Activated T-helper 9 cell treated with anti-CD3 and anti-CD28 coated beads, Interleukin-2, amount 50 U/mL, for 16 hours (primary cell): Measurements from ENCODE around the gene GNG13.
"Not testable (repeated sequence)": the region's sequence is repeated elsewhere in the genome, so short reads cannot be mapped to it uniquely, and the experiment has no call there.

Source experiments
- DNase-seq: peaks from one replicate; pipeline ENCODE4 v3.0.0-alpha.2; 2020; ENCODE audit warnings: low read depth

The GNG13 gene

DNA sequence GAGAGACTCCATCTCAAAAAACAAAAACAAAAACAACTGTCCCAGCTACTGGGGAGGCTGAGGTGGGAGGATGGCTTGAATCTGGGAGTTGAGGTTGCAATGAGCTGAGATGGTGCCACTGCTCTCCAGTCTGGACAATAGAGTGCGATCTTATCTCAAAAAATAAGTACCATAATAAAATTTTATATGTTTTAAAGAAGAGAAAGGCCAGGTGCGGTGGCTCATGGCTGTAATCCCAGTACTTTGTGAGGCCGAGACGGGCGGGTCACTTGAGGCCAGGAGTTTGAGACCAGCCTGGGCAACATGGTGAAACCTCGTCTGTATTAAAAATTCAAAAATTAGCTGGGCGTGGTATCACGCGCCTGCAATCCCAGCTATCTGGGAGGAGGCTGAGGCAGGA, 23.7 kb downstream of the GNG13 start:
- no peak for DNase-seq

DNA sequence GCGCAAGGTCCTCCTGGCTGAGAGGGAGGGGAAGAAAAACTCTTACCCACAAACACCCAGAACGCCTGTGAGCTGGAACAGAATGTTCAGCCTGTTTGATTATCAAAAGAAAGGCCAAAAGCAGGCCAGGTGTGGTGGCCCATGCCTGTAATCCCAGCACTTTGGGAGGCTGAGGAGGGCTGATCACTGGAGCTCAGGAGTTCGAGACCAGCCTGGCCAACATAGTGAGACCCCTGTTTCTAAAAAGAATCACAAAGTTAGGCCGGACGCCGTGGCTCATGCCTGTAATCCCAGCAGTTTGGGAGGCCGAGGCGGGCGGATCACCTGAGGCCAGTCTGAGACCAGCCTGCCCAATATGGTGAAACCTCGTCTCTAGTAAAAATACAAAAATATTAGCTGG, 24.2 kb downstream of the GNG13 start:
- not testable (repeated sequence) for DNase-seq

DNA sequence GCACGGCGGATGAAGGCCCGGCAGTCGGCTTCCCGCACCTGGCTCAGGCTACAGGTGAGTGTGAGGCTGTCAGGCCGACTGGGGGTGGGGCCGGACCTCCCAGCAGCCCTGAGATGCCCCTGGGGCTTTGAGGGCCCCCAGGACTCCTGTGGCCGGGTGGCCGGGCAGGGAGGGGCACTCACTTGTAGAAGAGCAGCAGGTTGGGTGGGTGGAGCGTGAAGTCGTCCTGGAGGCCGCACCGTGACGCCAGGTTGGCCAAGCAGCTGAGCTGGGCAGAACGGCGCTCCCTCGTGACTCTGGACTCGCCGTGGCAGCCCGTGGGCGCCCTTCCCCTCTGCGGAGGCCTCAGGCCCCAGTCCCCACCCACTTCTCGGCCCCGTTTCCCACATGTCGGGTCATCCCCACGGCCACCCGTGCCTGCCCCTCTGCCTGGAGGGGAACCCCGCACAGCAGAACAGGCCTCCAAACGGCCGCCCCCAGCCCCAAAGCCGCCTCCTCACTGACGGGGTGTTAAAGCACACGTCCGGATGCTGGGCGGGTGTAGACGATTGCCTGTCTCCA, 25.2 kb downstream of the GNG13 start:
- DNase-seq = no peak

DNA sequence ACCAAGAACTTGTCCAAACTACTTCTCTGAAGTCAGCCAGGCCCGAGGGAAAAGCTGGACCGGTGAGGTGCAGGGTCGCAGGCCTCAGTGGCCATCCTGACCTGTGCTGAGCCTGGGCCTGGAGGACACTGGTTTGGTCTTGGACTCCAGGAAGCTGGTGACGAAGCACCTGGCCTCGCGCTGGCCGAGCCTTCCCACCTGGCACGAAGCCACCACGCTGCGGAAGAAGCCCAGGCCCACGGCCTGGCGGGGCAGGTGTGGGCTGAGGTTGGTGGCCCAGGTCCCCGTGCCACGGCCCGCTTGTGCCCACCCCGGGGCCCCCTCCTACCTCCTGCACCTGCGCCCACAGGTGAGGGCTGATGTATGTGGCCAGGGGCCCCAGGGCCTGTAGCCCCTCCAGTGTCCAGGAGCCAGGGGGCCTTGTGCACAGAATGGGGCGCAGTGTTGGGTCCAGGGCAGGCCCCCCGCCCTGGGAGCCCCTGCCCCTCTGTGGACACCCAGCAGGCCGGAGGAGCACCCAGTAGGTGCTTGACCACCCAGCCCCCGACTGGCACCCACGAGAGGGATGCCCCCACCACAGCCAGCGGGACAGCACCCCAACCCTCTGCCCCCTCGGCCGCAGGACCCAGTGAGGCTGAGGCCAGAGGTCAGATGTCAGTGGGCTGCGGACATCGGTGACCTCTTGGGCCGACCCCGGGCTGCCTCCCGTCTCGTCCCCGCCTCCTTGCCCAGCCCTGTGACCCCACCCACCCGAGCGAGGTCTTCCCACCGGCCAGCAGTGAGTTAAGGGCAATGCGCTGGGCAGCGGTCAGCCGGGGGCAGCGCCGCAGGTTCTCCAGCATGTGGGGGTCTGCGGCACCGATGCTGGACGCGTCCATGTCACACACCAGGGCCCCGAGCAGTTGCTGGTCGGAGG, 26.2 kb downstream of the GNG13 start:
- no peak for DNase-seq

DNA sequence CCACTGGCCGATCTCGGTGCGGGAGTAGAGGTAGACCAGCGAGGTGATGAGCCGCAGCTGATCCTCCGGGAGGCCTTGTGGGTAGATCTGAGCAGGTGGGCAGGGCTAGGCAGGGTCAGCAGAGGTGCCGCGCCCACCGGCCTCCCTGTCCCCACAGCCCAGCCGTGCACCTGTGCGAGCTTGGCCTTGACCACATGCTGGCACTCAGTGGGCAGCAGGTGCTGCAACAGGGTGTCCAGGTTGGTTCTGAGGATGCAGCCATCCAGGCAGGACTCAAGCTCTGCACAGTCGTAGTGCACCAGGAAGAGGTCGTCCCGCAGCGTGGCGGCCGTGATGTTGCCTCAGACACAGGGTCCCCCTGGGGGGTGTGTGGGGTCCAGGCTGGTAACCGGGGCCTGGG, 27.6 kb downstream of the GNG13 start:
- no peak for DNase-seq

DNA sequence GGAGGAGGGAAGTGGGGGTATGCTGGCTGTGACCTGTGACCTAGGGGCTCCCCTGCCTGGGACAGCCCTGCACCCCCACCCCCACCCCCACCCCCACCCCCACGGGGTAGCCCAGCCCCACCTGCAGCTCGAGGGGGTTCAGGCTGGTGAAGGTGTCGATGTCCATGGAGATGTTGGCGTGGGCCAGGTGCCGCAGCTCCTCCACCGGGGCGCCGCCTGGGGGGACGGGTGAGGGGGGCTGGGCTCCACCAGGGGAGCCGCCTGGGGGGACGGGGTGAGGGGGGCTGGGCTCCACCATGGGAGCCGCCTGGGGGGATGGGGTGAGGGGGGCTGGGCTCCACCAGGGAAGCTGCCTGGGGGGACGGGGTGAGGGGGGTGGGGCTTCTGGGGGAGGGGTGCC, 30.1 kb downstream of the GNG13 start:
- DNase-seq = no peak

DNA sequence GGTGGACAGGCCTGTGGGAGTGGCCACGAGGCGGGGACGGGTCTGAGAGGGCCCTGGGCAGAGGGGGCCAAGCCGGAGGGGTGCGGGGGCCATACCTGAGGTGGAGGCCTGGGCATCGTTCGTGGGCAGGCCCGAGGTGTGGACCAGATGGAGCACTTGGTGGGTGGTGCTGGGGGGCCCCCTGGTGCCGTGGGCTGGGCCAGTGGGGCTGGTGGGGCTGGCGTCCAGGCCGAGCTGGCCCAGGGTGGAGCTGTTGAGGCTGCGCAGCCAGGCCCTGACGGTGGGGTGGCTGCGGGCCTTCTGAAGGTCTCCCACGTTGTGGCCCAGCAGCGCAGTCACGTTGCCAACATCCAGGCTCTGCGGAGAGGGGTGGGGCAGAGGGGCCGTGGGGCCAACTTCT, 30.6 kb downstream of the GNG13 start:
- DNase-seq = no peak

DNA sequence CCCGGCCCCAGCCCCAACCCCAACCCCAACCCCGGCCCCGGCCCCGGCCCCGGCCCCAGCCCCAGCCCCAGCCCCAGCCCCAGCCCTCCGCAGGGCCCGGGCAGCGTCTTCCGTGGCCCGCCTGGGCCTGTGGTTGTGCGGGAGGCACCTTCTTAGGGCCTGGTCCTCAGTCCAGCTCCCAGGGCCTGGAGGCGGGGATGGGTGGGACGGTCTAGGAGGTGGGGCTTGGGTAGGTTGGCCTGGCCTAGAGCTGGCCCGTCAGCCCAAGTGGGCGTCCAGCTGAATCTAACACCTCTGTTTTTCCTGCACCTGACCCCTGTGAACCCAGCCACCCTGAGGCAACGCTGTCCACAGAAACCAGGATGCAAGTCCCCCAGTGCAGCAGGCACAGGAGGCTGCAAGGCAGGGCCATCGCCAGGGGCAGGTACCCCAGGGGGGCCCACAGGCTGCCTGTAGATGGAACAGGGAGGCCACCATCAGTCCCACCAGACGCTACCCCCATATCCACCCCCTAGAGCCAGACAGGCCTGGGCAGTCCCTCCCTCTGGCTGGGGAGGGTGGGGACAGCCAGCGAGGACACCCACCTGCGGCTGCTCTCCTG, 31.2 kb downstream of the GNG13 start:
- no peak for DNase-seq

DNA sequence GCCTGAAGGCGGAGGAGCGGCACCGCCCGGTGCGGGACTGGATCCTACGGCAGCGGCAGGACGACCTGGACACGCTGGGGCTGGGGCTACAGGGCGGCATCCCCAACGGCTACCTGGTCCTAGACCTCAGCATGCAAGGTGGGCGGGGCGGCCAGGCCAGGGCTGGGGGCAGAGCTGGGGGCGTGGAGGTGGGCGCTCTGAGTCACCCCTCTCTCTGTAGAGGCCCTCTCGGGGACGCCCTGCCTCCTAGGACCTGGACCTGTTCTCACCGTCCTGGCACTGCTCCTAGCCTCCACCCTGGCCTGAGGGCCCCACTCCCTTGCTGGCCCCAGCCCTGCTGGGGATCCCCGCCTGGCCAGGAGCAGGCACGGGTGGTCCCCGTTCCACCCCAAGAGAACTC, 32.1 kb downstream of the GNG13 start:
- no peak for DNase-seq

DNA sequence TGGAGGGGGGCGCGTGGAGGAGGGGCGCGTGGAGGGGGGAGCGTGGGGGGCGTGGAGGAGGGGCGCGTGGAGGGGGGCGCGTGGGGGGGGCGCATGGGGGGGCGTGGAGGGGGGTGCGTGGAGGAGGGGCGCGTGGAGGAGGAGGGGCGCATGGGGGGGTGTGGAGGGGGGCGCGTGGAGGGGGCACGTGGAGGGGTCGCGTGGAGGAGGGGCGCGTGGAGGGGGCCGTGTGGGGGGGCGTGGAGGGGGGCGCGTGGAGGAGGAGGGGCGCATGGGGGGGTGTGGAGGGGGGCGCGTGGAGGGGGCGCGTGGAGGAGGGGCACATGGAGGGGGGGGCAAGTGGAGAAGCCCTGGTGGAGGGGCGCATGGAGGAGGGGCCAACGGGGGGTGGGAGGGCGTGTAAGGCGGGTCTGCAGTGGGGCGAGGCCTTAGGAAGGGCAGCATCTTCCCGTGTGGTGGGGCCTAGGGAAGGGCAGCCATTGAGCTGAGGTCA, 32.7 kb downstream of the GNG13 start:
- no peak for DNase-seq

DNA sequence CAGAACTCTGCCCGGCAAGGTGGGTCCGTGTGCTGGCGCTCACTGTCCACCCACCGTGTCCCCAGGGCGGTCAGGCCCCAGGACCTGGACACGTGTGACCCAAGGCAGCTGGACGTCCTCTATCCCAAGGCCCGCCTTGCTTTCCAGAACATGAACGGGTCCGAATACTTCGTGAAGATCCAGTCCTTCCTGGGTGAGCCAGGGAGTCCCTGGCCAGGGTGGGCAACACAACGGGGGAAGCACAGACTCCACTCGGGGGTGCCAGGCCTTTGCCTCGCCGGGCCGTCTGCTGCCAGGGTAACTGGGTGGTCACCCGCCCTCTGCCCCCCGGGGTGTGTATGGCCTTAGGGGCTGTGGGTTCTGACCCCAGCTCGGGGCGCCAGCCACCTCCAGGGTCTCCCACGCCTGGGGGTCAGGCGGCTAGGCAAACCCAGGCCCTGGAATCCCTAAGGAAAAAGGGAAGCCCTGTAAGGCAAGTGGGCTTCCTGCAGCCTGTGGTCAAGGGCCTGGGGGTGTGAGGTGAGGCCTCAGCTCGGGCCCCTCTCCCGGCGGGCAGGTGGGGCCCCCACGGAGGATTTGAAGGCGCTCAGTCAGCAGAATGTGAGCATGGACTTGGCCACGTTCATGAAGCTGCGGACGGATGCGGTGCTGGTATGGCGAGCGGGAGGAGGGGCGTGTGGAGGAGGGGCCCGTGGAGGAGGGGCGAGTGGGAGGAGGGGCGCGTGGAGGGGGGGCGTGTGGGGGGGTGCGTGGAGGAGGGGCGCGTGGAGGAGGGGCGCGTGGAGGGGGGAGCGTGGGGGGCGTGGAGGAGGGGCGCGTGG, 33.5 kb downstream of the GNG13 start:
- no peak for DNase-seq

DNA sequence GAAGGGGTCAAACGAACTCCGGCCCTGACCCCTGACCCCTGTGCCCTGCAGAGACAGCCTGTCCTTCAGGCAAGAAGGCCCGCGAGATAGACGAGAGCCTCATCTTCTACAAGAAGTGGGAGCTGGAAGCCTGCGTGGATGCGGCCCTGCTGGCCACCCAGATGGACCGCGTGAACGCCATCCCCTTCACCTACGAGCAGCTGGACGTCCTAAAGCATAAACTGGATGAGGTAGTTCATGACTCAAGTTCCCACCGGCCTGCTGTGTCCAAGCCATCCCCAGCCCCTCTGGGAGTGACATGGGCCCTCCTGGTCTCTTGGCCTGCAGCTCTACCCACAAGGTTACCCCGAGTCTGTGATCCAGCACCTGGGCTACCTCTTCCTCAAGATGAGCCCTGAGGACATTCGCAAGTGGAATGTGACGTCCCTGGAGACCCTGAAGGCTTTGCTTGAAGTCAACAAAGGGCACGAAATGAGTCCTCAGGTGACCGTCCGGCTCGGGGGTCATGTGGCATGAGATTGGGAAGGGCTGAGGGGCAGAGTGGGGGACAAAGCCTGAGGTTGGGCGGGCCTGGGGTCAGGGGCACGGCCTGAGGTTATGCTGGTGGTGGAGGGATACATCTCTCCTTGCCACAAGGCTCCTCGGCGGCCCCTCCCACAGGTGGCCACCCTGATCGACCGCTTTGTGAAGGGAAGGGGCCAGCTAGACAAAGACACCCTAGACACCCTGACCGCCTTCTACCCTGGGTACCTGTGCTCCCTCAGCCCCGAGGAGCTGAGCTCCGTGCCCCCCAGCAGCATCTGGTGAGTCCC, 34.3 kb downstream of the GNG13 start:
- DNase-seq = no peak

DNA sequence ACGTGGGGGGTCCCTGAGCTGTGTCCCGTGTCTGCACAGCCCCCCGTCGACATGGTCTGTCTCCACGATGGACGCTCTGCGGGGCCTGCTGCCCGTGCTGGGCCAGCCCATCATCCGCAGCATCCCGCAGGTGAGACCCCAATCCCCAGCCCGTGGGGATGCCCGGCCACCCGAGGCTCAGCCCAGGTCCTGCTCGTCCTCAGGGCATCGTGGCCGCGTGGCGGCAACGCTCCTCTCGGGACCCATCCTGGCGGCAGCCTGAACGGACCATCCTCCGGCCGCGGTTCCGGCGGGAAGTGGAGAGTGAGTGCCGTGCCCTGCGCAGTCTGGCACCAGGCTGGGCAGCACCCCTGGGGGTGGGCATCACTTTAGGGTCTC, 35.1 kb downstream of the GNG13 start:
- no peak for DNase-seq

DNA sequence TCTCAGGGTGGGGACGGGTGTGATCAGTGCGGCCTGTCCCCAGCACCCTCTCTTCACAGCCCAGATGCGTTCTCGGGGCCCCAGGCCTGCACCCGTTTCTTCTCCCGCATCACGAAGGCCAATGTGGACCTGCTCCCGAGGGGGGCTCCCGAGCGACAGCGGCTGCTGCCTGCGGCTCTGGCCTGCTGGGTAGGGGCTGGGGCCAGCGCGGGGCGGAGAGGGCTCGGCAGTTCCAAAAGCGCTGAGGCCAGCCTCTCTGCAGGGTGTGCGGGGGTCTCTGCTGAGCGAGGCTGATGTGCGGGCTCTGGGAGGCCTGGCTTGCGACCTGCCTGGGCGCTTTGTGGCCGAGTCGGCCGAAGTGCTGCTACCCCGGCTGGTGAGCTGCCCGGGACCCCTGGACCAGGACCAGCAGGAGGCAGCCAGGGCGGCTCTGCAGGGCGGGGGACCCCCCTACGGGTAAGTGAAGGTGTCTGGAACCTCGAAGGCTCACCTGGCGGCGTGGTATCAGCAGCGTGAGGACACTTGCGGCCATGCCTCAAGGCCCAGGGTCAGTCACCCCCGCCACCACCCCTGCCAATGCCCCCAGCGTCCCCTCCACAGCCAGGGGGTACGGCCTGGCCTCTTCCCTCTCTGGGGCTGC, 35.6 kb downstream of the GNG13 start:
- no peak for DNase-seq

DNA sequence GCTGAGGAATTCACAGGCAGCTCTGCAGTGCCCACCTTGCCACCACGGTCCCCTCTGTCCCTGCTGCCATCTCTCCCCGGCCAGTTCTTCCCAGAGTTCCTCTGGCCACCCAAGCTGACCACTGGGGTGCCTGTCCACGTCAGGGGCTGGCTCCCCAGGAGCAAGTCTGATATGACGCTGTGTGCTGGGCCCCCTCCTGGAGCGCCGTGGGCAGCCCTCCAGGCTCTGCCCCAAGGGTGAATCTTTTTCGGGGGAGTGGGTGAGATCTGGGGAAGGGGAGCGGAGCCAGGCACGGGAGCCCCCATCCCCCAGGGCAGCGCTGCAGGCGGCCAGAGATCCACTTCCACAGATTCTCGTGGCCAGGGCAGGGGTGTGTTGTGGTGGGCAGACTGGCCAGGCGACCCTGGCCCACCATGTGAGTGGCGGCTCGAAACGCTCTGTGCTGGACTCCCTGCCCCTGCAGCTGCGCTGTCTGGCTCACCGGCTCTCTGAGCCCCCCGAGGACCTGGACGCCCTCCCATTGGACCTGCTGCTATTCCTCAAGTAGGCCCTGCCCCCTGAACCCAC, 36.3 kb downstream of the GNG13 start:
- DNase-seq = no peak

DNA sequence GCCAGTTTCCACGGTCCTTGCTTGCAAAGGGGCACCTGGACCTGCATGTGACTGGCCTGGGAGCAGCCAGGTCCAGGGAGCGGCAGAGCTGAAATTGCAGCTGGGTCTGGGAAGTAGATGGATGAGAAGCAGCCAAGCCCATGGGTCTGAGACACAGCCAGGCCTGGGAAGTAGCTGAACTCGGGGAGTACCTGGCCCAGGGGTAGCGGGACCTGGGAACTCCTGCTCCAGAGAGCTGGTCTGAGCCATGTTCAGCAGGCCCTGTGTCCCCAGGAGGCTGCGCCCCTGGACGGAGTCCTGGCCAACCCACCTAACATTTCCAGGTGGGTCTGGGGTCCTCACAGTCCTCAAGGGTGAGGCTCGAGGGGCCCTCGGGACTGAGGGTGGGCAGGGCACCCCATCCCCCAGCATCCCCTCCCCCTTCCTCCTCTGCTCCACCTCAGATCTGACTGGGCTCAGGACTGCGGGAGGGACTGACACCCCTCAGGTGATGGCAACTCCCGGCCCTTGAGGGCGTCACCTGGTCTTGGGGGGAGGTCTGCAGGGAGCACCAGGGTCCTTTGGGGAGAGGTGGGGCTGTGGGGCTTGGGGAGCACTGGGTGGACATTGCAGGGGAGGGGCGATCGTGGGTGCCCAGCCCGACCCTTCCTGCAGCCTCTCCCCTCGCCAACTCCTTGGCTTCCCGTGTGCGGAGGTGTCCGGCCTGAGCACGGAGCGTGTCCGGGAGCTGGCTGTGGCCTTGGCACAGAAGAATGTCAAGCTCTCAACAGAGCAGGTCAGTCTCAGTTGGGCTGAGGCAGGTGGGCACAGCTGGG, 37.0 kb downstream of the GNG13 start:
- no peak for DNase-seq

DNA sequence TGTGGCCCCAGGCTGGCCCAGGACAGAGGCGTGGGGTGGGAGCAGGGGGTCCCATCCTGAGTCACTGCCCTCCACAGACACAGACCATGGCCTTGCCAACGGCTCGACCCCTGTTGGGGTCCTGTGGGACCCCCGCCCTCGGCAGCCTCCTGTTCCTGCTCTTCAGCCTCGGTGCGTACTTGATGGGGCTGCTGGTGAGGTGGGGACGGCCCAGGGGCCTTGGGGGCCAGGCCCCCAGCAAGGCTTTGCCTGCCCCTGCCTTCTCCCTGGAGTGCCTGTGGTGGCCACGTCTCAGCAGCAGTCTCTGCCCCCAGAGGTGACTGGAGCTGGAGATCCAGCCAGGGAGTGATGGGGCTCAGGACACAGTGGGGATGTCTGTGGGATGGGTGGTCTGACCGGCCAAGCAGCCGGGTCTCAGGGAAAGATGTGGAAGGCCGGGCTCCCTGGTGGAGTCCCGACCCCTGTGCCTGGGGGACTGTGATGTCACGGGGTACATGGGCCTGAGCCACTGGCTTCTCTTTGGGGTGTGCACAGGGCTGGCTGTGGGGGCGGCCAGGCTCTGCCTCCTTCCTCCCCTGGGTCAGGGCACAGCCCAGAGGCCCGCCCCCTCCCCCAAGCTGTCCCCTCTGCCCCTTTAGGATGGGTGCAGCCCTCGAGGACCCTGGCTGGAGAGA, 37.8 kb downstream of the GNG13 start:
- DNase-seq = no peak

DNA sequence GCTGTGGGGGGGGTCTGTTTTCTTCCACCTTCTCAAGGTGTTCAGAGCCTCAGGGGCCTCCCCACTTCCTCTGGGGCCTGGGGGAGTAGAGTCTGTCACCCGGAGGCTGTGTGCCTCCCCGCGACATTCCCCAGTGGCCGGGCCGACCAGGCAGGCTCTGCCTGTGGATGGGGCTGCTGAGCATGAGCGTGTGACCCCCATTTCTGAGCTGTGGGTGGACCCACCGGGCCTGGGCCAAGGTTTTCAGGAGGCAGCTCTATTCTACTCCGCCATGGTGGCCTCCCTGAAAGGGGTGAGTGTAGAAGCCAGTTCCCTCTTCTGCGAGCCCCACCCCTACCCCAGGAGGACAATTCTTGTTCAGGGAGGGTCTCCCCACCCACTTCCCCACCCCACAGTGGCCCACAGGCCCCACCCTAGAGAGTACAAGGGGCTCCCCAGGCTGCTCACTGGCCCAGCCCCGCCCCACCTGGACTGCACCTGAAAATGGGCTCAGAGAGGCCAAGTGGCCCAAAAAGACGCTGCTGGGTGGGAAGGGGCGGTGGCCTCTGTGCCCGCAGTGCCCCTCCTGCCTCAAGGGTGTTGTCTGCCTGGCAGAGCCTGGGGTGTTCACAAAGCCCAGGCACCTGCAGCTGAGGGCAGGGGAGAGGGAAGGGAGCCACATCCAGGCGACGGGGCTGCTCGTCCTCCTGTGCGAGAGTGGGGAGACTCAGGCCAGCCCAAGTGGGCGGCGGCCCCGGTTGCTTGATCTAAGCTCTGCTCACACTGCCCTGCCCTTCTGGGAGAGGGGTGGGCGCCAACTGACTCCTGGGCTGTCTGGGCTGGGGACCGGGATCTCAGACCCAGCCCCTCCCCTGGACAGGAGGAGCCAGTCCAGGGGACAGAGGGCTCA, 38.7 kb downstream of the GNG13 start:
- DNase-seq = no peak
